Measurements from ENCODE around the gene G6PD.
"Not testable (repeated sequence)": the region's sequence is repeated elsewhere in the genome, so short reads cannot be mapped to it uniquely, and the experiment has no call there.

The G6PD gene

DNA sequence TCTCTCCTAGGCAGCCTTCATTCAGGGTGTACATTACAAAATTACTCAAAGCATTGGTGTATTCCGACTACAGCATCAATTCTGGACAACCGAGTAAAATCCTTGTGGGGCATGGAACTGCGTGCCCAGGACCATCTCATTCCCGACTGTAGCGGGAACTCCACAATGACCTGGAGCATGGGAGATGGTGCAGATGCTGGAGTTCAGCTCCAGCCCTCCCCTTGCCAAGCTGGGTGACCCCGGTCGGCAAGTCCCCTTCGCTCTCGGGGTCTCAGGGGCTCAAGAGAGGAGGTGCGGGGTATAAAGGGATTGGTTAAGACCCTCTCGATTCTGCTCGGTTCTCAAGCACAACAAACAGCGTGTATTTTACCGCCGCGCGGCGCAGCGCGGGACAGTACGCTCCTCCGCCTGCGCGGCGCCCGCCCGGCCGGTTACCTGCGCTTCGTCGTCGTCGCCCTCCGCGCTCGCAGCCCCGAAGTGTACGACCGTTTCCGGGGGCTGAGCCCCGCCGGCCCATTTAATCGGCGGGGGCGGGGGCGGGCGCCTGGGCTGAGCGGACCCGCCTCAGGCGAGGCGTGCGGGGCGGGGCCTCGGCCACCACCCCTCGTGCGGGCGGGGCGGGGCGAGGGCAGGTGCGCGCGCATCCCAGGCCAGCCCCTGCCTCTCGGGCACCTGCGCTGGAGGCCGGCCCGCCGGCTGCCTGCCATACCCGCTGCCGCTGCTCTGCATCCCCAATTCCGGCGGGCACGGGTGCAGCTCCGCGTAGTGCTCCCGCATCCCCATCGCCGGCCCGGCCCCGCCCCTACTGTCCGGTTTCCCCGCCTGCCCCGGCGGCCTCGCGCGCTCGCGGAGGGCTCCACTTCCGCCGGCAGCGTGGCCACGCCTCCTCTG, at the start of gene G6PD:
G6PD (minus strand) TSS at position 493 of the 891 bp plus-strand sequence. CDS start 691 bp downstream, outside the sequence.
- DNase-seq, result peak; percentile 88

- no peak for DNase-seq
These were observed 49.1 kb upstream of the G6PD start for GRCh38 chrX:154595559-154596249.

DNA sequence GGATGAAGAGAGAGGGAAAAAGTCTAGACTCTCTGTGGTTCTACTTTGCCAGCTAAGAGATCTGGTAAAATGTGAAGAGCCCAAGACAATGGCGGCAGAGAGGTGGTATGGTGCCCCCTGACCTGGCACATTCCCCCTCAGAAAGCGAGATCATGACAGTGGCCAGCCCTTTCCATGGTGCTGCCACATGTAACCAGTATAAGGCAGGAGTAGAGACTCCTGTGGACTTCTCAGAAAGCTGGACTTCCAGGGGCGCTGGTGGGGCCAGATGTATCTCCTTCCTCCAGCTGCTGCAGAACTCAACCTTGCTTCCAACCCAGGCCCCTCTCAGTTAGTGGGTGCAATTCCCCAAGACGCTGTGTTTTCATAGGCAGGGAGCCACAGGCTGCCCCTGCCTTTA, 47.8 kb upstream of the G6PD start:
- no peak for DNase-seq

DNA sequence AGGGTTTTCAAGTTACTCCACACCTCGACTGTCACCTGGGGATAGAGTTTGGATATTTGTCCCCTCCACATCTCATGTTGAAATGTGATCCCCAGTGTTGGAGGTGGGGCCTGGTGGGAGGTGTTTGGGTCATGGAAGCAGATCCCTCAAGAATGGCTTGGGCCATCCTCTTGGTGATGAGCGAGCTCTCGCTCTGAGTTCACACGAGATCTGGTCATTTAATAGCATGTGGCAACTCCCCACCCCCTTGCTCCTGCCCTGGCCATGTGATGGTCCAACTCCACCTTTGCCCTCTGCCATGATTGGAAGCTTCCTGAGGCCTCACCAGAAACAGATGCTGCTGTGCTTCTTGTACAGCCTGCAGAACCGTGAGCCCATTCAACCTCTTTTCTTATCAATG, 46.6 kb upstream of the G6PD start:
- DNase-seq, result no peak

DNA sequence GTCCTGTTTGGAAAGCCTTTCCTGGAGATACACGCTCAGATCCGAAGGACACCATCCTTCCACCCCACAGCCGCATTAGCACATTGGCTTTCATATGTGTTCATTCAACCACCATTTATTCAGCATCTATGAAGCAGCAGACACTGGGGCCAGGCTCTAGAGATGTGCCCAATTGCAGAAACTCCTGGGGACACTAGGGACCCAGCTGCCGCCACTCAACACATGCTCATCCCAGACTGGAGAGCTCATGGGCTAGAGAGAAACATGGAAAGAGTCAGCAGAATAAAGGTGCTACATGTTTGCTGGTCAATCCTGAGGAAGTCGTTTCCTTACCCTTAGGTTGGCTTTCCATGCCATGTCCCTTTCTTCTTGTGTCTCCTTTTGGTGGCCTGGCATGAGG, 45.9 kb upstream of the G6PD start:
- no peak for DNase-seq

GRCh38 chrX:154590415-154590814, 43.8 kb upstream of the G6PD start:
- not testable (repeated sequence) for DNase-seq

DNA sequence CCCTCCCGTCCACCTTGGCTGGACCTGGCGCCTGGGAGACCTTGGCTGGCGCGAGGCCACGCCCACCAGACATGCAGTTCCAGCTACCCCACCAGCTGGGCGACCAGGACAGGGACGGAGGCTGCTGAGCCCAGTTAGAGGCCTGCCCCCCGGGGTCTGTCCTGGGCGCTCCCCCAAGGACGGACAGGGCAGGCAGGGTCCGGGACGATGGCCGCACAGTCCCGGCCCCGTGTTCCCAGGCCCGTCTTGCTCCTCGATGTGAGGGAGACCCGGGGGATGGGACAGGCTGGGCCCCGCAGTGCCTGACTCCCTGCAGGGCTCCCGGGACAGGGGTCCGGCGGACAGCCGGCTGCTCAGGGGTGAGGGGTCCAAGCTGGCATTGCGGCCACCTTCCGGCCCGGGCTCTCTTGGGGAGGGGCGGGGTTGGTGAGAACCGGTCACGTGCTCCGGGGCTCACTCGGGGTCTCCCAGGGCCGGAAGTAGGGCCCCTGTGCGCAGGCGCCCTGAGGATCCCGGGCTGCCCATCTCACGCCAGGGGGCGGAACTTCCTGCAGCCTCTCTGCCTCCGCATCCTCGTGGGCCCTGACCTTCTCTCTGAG, 38.0 kb upstream of the G6PD start, which contains the start of gene CTAG1A:
CTAG1A (plus strand) TSS at position 549 of the 599 bp plus-strand sequence. CDS start 74 bp downstream, outside the sequence.
- not testable (repeated sequence) for DNase-seq

DNA sequence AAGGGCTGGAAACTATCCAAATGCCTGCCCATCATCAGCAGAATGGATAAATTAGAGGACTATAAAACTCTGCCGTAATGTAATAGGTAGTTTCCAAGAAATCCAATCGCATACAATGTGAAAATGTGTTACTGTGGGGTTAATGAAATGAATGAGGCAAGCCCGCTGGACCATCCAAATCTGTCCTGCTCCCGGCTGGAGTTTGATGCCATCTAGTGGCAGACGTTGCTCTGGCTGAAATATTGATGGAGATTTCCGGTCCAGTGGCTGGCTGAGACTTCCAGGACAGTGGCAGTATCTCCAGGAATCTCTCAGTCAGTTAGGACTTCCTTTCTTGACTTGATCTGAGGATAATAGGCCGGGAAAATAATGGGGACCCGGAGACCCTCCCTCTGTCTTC, 36.3 kb upstream of the G6PD start:
- DNase-seq, result not testable (repeated sequence)

GRCh38 chrX:154575076-154575475, 28.4 kb upstream of the G6PD start:
- not testable (repeated sequence) for DNase-seq

DNA sequence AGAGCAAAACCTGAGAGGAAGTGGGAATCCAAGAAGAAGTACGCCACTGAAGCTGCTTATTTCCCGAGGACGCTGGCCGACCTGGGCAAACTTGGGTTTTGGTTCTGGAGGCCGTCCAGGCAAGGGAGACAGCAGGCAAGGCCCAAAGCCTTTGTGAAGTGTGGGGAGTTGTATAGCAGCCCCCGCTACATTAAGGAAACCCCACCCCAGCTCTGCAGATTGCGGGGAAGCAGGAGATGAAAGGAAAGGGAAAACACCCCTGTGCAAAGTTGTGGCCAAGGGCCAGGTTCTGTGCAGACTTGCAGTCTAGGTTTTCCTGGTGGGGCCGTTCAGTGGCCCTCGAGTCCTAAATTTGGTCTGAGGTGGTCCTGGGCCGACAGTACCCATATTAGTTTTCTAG, 26.4 kb upstream of the G6PD start:
- DNase-seq, result not testable (repeated sequence)

DNA sequence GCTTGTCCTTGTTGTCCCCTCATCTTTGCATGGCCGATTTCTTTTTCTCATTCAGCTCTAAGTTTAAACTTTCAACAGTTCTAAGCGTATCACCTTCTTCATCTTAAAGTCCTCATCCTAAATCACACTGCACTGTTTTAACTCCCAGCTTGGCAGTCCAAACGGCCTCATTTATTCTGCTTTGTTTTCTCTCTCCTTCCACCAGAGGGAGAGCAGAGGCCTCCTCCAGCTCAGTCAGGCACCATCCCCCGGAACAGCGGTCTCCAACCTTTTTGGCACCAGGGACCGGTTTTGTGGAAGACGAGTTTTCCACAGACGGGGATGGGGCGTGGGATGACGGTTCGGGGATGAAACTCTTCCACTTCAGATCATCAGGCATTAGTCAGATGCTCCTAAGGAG, 23.7 kb upstream of the G6PD start:
- DNase-seq, result not testable (repeated sequence)

- not testable (repeated sequence) for DNase-seq
These were observed 15.6 kb upstream of the G6PD start for GRCh38 chrX:154562295-154562694.

DNA sequence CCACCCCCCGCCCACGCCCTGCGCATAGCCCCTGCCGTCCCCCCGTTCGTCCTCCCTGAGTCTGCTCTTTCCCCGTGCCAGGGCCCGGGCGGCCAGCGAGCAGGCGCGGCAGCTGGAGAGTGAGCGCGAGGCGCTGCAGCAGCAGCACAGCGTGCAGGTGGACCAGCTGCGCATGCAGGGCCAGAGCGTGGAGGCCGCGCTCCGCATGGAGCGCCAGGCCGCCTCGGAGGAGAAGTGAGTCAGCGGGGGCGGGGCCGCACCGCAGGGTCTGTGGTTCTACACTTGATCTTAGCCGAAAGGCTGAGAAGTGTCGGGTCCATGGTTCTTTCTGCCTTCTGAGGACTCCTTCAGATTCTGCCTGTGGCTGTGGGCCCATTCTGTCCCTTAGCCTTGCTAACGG, 13.7 kb upstream of the G6PD start:
- DNase-seq, result not testable (repeated sequence)

DNA sequence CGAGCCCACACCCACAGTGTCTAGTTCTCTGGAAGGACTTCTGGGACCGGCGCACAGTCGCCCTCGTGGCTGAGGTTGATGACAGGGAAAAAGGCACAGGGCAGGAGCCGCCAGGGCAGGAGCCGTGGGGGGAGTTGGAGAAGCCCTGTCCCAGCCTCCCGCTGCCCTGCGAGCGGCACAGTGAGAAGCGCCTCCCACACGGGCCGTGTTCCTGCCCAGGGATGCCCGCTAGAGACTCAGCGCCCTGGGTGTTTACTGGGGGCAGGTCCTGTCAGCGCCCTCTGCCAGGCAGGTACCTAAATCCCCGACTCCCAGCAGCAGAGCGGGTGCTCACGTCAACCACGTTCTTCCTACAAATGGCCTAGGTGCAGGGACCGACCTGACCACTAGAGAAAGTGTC, 12.2 kb upstream of the G6PD start:
- not testable (repeated sequence) for DNase-seq

GRCh38 chrX:154558060-154558690, 11.5 kb upstream of the G6PD start:
- DNase-seq, result not testable (repeated sequence)

GRCh38 chrX:154552112-154552806, 5.6 kb upstream of the G6PD start:
- not testable (repeated sequence) for DNase-seq

GRCh38 chrX:154549766-154550165, 3.1 kb upstream of the G6PD start:
- DNase-seq, result no peak

DNA sequence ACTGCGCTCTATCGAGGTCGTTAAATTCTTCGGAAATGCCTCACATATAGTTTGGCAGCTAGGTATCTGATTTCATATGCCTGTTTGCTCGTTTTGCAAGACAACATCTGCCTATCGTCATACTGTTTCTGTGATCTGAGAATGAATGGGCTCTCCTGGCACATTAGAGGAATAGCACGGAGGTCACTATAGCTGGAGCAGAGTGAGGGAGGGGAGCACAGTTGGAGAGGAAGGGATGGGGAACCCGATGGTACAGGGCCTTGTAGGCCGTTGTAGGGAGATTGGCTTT, 1.3 kb upstream of the G6PD start:
- no peak for DNase-seq

- peak; percentile 95 for DNase-seq
These were observed 790 bp upstream of the G6PD start, which contains the start of gene IKBKG for GRCh38 chrX:154547245-154548027. Gene IKBKG (plus strand): TSS chrX:154547620. CDS start chrX:154552003, 4,383 bp downstream.

DNA sequence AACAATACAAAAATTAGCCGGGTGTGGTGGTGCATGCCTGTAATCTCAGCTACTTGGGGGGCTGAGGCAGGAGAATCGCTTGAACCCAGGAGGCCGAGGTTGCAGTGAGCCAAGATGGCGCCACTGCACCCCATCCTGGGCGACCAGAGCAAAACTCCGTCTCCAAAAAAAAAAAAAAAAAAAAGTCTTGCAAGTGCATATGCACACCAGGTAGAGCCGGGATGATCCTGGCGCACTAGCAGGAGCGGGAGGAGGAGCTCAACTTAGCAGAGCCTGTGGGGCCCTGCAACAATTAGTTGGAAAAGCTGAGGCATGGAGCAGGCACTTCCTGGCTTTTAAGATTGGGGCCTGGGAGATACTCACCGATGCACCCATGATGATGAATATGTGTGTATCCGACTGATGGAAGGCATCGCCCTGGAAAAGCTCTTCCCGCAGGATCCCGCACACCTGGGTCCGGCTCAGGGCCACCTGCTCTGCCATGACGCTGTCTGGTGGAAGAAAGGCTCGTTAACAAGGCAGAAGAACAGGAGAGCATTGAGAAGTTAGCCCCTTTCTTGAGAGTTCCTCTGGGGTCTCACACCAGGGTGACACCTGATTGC, 872 bp downstream of the G6PD start:
- DNase-seq, result no peak
